K562 (cell line): Measurements from ENCODE around the gene TEX261. TPM values are rescaled to one million over a fixed set of nuclear protein-coding genes. Genes with fewer than 3 reads are reported as not detected.

Source experiments
- CC2D1A ChIP-seq: fragments of 450-650 bp; IDR thresholded peaks from 2 replicates; pipeline ENCODE4 v1.6.1; 2017; ENCODE audit warnings: mild to moderate bottlenecking
- CREM ChIP-seq: IDR thresholded peaks from 2 replicates; pipeline ENCODE4 v1.6.1; 2014; ENCODE audit warnings: antibody characterized with exemption, low read depth
- CTCFL ChIP-seq: IDR thresholded peaks from 2 replicates; pipeline ENCODE4 v1.6.1; 2011; ENCODE audit warnings: borderline replicate concordance, low read depth, mild to moderate bottlenecking, moderate library complexity, low read length; ENCODE audit not compliant: insufficient read depth, poor library complexity, severe bottlenecking
- E4F1 ChIP-seq: fragments of 250-450 bp; sonication (Bioruptor Pico); IDR thresholded peaks from 2 replicates; pipeline ENCODE4 v1.5.0; 2021; ENCODE audit warnings: mild to moderate bottlenecking, borderline replicate concordance
- HDAC1 ChIP-seq, 2 experiments: fragments of 450-650 bp; IDR thresholded peaks; 2 replicates each; pipeline ENCODE4 v1.6.1; 2016 to 2017; ENCODE audit warnings: inconsistent platforms in 1 of 2, mild to moderate bottlenecking in 1 of 2, moderate library complexity in 1 of 2
- KDM1A ChIP-seq, 2 experiments: fragments of 450-650 bp; IDR thresholded peaks; 2 replicates each; pipeline ENCODE4 v1.6.1; 2016; ENCODE audit warnings: mild to moderate bottlenecking in 2 of 2
- NFE2 ChIP-seq: IDR thresholded peaks from 2 replicates; pipeline ENCODE4 v1.6.1; 2014; ENCODE audit warnings: antibody characterized with exemption, low read depth
- NFRKB ChIP-seq: fragments of 450-650 bp; IDR thresholded peaks from 2 replicates; pipeline ENCODE4 v1.6.1; 2016; ENCODE audit warnings: low read depth
- NRF1 ChIP-seq, 2 experiments: fragments of 450-650 bp; IDR thresholded peaks in 1 of 2; conservative IDR thresholded peaks in 1 of 2; 2 replicates each; pipeline ENCODE4 v1.6.1; 2014; ENCODE audit warnings: mild to moderate bottlenecking in 2 of 2
- NUFIP1 ChIP-seq: fragments of 450-650 bp; IDR thresholded peaks from 2 replicates; pipeline ENCODE4 v1.6.1; 2018; ENCODE audit not compliant: partially characterized antibody
- RBM22 ChIP-seq: fragments of 200-400 bp; formaldehyde crosslinking; IDR thresholded peaks from 2 replicates; pipeline ENCODE4 v1.6.1; 2018; ENCODE audit warnings: low read length, low read depth; ENCODE audit not compliant: poor library complexity, severe bottlenecking
- SMARCE1 ChIP-seq: fragments of 450-650 bp; IDR thresholded peaks from 2 replicates; pipeline ENCODE4 v1.7.1; 2016; ENCODE audit warnings: mild to moderate bottlenecking
- SNIP1 ChIP-seq: fragments of 450-650 bp; IDR thresholded peaks from 2 replicates; pipeline ENCODE4 v1.7.1; 2017; ENCODE audit warnings: low read depth, mild to moderate bottlenecking
- ZNF280B ChIP-seq: fragments of 250-450 bp; sonication (Bioruptor Pico); IDR thresholded peaks from 2 replicates; pipeline ENCODE4 v1.5.1; 2021; ENCODE audit warnings: mild to moderate bottlenecking
- polyA plus RNA-seq, 8 experiments: library from polyadenylated mRNA; depleted of rRNA in 4 of 8; stranded (reverse) in 5 of 8; unstranded in 3 of 8; fragments of >200 nt; fragmentation: Nextera tagmentation in 2 of 8; fragmentation: Illumina TruSeq in 1 of 8; extraction: Ambion mirVana in 2 of 8; extraction: Trizol in 1 of 8; gene quantifications; 2 replicates each; pipeline versions ENCODE4 v1.2.1 to v1.2.3, GENCODE V29; 2011 to 2014; ENCODE audit warnings: inconsistent platforms in 1 of 8, missing spikeins in 1 of 8
- total RNA-seq, 7 experiments: library from RNA; depleted of rRNA in 6 of 7; stranded (reverse); fragments of >200 nt in 6 of 7; fragmentation: Illumina TruSeq in 2 of 7; extraction: Trizol in 2 of 7; gene quantifications; 2 replicates each; pipeline versions ENCODE4 v1.2.1 to v1.2.3, GENCODE V29; 2011 to 2021; ENCODE audit warnings: low replicate concordance in 1 of 7
- TF ChIP-seq, protein P1 (sequence below): fragments of 200-400 bp; formaldehyde crosslinking; IDR thresholded peaks from 2 replicates; pipeline ENCODE4 v1.6.1; 2017; ENCODE audit warnings: mild to moderate bottlenecking, low read depth, low read length, moderate library complexity
- TF ChIP-seq, protein P2 (sequence below): fragments of 150-350 bp; conservative IDR thresholded peaks from 2 replicates; pipeline ENCODE4 v1.6.1; 2014; ENCODE audit warnings: low read length

The TEX261 gene
- total and polyA plus RNA-seq, 9 of the 15 experiments (the other 6 are each of a cell fraction or from before 2014, with no cell fraction given) = 11.9 to 110 (median 51.9) TPM

DNA sequence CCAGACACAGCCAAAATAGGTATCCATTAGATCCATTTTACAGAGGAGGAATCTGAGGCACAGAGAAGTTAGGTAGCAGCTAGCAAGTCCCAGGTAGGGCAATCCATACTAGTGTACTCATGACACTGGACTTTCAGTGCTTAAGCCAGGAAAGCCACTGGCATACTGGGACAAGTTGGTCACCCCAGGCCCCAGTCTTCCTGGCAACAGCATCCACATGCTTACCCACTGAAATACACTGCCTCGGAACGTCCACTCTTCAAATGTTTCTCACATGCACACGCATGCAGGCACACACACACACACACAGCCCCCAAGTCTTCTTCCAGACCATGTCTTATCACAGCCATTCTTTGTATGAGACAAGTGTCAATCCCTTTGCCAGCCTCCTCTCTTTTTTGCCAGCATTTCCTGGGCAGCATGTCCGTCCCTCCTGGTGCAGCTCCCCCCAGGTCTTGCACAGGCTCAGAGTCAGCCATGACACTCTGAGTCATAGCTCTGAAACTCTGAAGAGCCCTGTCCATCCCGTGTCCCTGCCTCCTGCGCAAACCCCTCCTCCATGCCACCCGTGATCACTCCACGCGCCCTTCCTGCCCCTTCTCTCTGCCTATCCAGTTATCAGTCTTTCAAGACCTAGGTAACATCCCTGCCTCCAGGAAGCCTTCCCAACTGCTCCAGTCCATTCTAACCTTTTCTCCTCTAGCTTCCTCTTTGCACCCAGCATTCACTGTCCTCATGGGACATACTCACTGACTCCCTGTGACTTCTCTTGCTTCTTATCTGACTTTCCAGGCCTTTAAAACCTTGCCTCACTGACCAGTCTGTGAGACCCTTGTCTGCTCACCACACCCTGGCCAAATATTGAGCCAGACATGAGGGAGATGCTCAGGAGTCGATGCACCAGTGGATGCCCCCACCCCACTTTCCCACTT, 10.9 kb upstream of the TEX261 start (continued):
- TF ChIP-seq NFRKB (peak; percentile 53; the same call in 1 of the 2 replicates), CTCFL (no peak), SMARCE1 (peak; percentile 26; the same call in 1 of the 2 replicates), CC2D1A (no peak), SNIP1 (no peak), E4F1 (CRISPR knock-in tag) (no peak), CREM (no peak), RBM22 (no peak), ZNF280B (no peak), HDAC1 (IDR thresholded peaks at IDR 0.05) (peak in 1 of 2 experiments; percentile 51; a peak in 1 of 4 replicates), NFE2 (no peak), NUFIP1 (no peak), NRF1 (conservative IDR thresholded peaks at IDR 0.05 in 1 of 2, IDR thresholded peaks at IDR 0.05 in 1 of 2) (peak; percentile 58; a peak in 2 of 4 replicates), KDM1A (IDR thresholded peaks at IDR 0.05) (0 out of 4 replicates have a peak, but pooled peaks of 1 of the 2 experiments have one; percentile 34)
- TF ChIP-seq, protein P1, sequence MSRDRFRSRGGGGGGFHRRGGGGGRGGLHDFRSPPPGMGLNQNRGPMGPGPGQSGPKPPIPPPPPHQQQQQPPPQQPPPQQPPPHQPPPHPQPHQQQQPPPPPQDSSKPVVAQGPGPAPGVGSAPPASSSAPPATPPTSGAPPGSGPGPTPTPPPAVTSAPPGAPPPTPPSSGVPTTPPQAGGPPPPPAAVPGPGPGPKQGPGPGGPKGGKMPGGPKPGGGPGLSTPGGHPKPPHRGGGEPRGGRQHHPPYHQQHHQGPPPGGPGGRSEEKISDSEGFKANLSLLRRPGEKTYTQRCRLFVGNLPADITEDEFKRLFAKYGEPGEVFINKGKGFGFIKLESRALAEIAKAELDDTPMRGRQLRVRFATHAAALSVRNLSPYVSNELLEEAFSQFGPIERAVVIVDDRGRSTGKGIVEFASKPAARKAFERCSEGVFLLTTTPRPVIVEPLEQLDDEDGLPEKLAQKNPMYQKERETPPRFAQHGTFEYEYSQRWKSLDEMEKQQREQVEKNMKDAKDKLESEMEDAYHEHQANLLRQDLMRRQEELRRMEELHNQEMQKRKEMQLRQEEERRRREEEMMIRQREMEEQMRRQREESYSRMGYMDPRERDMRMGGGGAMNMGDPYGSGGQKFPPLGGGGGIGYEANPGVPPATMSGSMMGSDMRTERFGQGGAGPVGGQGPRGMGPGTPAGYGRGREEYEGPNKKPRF = no peak
- TF ChIP-seq, protein P2, sequence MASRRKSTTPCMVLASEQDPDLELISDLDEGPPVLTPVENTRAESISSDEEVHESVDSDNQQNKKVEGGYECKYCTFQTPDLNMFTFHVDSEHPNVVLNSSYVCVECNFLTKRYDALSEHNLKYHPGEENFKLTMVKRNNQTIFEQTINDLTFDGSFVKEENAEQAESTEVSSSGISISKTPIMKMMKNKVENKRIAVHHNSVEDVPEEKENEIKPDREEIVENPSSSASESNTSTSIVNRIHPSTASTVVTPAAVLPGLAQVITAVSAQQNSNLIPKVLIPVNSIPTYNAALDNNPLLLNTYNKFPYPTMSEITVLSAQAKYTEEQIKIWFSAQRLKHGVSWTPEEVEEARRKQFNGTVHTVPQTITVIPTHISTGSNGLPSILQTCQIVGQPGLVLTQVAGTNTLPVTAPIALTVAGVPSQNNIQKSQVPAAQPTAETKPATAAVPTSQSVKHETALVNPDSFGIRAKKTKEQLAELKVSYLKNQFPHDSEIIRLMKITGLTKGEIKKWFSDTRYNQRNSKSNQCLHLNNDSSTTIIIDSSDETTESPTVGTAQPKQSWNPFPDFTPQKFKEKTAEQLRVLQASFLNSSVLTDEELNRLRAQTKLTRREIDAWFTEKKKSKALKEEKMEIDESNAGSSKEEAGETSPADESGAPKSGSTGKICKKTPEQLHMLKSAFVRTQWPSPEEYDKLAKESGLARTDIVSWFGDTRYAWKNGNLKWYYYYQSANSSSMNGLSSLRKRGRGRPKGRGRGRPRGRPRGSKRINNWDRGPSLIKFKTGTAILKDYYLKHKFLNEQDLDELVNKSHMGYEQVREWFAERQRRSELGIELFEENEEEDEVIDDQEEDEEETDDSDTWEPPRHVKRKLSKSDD = no peak
